GM12891 (cell line): ENCODE data around the gene PIK3CD.

Experiments used
- POLR2A ChIP-seq: IDR thresholded peaks from 2 replicates; pipeline ENCODE4 v1.6.1; 2011; ENCODE audit warnings: low read depth, low read length, control low read depth
- POLR2AphosphoS5 ChIP-seq: IDR thresholded peaks from 2 replicates; pipeline ENCODE4 v1.6.1; 2011; ENCODE audit warnings: low read depth, low read length, control low read depth
- TAF1 ChIP-seq: IDR thresholded peaks from 2 replicates; pipeline ENCODE4 v1.6.1; 2011; ENCODE audit warnings: low read depth, low read length, control low read depth

DNA sequence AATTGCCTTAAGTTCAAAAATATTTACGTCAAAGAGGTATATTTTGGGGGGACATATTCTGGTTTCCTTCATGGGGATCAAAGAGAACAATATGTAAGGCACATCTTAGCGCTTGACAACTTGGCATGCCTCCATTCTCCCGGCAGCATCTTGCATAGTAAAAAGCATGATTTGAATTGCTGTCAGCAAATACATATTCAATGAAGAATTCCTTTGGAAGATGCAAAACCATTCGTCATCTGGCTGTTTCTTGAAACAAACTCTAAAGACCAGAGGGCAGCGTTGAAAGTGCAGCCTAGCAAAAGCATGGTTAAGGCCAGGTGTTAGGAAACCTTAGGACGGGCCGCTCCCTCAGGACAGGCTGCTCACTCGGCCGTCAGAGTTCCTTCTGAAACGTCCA is 3.4 kb upstream of the PIK3CD start:
- TF ChIP-seq POLR2A, result no peak
- TF ChIP-seq TAF1, result no peak
- TF ChIP-seq POLR2AphosphoS5, result no peak
